Head of caudate nucleus (tissue), 42 donors: ENCODE data around the gene TAF8.

Source experiments
- DNase-seq, 42 donors: peaks; one replicate each; pipeline versions ENCODE4 v3.0.0 to v3.0.0-alpha.2; 2020 to 2021; ENCODE audit warnings: mixed read lengths in 7 of 42
- intact Hi-C: fragments of 100-400 bp; cut with DNase I; formaldehyde crosslinking; loops from one replicate; pipeline ENCODE4 v1.15.0; 2022

Gene TAF8

DNA sequence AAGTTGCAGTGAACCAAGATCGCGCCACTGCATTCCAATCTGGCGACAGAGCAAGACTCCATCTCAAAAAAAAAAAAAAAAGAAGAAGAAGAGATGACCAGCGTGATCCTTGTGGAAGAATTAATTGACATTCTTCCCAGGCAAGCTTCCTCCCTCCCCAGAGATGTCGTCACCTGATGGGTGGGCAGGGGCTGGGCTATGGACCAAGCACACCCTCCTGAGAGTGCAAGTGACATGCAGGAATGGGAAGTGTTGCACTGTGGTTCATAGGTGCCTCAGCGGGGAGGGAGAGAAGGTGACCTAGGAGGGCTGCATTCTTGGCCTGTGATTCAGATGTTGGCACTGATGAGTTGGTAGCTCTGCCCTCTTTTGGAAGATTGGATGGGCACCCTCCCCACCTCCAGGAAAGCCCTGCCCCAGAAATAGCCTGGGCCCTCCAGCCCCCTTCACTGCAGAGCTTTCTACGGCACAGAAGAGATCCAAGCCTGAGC lies 37.8 kb downstream of the TAF8 start:
- intact Hi-C loops = no loop called here
- no peak for DNase-seq

GRCh38 chr6:42090819-42091717 lies 40.7 kb downstream of the TAF8 start:
- intact Hi-C loops = no loop called here
- DNase-seq = no peak

GRCh38 chr6:42091718-42092023 lies 41.3 kb downstream of the TAF8 start:
- DNase-seq = no peak
- intact Hi-C loops = no loop called here

DNA sequence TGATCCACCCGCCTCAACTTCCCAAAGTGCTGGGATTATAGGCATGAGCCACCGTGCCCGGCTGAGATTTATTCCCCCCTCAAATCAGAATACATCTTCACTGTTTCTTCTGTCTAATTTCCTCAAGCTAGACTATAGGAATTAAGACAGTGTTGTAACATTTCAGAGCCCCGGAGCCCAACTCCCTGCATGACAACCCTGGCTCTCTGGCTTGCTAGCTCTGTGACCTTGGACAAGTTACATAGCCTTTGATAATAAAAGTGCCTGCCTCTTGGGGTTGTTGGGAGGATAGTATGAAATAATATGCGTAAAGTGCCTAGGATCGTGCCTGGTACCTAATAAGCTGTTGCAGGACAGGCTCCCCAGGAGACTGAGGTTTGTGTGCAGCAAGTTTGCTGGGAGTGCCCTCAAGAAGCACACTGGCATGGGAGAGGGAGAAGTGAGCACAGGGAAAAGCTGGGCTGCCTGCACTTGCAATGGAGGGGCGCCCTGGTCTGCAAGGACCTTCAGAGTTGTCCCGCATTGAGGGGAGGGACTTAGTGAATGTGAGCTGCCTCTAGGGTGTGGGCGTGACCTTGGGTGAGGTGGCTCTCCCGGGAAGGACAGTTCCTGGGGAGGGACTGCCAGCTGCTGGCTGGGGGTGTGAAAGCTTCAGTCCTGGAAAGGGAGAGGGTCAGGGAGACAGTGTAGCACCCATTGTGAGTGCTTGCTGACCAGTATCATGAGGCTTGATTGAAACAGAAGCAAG lies 43.4 kb downstream of the TAF8 start:
- intact Hi-C loops = no loop called here
- DNase-seq = no peak

- intact Hi-C loops = no loop called here
- DNase-seq = no peak
Measured at GRCh38 chr6:42095094-42095493, 44.8 kb downstream of the TAF8 start.

DNA sequence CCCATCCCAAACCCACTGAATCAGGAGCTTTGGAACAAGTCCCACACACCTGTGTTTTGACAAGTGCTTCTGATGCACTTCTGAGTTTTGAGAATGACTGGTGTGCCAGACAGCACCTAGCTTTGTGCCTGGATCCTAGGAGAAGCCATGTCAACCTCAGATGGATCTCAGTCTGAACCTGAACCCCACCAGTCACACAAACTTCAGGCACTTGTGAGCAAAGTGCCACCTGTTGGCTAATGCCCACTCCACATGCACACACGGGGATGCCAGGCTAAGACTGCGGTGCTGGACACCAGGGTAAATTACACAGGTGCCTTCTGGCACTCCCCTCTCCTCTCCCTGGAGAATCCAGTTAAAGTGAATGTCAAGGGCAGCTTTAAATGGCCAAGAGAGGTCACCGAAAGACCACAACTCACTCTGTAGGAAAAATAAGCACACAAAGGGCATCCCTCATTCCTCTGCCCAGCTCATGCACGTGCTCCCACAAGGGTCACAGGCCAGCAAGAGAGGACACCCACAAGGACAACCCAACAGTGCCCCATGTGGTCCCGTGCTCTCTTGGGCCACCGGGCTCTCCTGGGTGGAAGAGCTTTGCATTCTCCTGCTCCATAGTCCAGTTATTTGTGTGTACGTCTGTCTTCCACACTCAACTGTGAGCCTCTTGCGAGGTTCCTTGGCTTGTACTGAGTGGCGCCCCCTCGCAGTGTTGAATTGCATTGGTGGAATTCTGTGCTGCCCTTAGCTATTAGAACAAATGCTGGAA lies 45.6 kb downstream of the TAF8 start:
- DNase-seq = no peak
- intact Hi-C loops = no loop called here

- peak in 30 of 42 donors; percentile 5 to 77 (median 28) for DNase-seq
- intact Hi-C loops = no loop called here
Measured at GRCh38 chr6:42099340-42100028, 49.2 kb downstream of the TAF8 start.

- DNase-seq = peak in 2 of 42 donors; percentile 6 to 31
- intact Hi-C loops = no loop called here
Measured at GRCh38 chr6:42100029-42100901, 49.9 kb downstream of the TAF8 start.

GRCh38 chr6:42101186-42101657 lies 50.9 kb downstream of the TAF8 start:
- no peak for DNase-seq
- intact Hi-C loops = no loop called here

DNA sequence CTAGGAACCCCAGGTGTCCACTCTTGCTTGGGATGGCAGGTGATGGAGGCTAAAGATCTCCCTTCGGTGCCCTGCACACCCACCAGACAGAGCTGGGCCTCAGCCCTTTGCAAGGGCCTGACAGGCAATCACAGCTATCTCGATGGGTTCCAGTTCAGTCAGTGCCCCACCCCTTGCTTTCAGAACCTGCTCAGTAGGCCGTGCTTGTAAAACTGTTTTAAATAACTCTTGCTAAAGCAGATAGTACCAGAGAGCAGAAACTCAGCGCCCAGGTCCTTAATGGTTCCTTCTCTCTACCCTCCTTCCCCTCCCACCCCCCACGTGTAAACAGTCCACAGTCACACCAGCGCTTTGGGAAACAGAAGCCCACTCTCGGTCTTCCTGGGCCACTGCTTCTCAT lies 52.9 kb downstream of the TAF8 start:
- intact Hi-C loops = no loop called here
- DNase-seq = no peak

DNA sequence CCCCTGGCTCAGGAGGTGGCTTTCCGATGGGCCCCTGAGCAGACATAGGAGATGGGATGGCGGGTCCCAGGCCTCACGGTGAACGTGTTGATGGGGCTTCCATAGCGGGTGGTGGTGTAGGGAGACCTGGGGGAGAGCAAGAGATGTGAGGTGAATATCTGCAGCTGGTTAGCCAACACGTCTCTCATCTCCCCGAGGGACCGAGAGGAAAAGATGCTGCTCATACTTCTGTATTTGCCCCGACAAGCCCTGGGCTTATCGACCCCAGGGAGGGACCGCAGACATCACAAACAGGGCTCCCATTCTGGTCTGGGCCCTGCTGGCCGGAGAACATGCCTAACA lies 53.4 kb downstream of the TAF8 start:
- DNase-seq = no peak
- intact Hi-C loops = no loop called here

GRCh38 chr6:42104095-42104803 lies 53.9 kb downstream of the TAF8 start:
- intact Hi-C loops = no loop called here
- DNase-seq = peak; percentile 19 to 75 (median 56)

- intact Hi-C loops = no loop called here
- DNase-seq = peak in 4 of 42 donors; percentile 11 to 19 (median 14)
Measured at GRCh38 chr6:42104804-42105125, 54.4 kb downstream of the TAF8 start.

DNA sequence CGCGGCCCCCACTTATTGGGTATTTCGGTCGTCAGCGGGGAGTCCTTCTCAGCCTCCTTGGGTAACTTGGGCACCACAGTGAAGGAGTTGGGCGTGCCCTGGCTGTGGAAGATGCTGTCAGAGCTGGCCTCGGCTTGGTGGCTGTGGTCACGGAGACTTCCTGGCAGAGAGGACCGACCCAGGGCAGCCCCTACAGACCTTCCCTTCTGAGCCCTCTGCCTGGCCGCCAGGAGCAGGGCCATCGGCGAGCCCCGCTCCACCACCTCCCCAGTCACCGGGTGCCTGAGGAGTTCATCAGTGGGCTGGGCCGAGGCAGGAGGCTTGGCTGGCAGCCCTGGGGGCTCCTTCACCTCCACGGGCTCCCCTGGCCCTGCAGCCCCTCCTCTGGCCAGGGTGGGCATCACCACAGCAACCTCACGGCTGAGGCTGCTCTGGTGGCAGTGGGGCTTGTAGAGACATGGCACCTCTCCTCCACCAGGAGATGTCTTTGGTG lies 54.9 kb downstream of the TAF8 start:
- no peak for DNase-seq
- intact Hi-C loops = no loop called here

GRCh38 chr6:42105709-42106108 lies 55.4 kb downstream of the TAF8 start:
- intact Hi-C loops = no loop called here
- DNase-seq = no peak

DNA sequence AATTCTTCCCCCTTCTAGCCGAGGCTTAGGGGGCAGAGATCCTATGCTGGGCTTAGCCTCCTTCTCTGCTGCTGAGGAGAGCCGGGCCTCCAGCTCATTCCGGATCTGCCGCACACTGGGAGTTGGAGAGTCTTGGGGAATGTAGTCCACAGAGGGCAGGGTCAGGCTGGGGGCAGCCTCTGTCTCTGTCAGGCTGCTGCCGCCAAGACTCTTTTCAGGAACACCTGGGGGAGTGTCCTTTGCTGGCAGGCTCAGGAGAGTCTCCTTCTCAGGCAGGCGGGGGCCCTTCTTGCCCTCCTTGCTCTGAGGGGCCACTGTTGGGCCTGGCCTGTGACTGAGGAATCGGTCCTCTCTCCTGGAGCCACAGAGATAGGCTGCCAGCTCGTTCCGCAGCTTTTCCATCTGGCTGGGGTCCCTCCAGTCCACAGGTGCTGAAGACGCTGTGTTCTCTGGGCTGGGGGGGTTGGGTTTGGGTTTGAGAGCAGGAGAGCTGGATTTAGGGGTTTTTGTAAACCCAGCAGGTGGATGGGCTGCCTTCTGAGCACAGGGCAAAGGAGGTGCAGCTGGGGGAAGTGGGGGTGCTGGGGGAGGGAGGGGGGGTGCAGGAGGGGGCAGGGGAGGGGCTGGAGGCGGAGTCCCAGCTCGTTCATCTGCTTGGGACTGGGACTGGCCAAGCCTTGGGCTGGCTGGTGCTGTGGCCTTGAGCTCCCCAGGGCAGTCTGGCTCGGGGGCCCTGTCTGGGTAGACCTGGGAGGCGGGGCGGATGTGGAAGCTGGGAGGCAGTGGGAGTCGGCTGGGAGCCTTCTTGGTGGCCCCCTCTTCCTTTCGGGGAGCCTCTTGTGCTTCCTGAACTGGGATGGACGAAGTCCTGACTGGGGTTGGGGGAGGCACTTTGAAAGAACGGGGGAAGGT lies 56.0 kb downstream of the TAF8 start:
- DNase-seq = no peak
- intact Hi-C loops = no loop called here
